GM12878 (cell line): ENCODE measurements around the gene LDB3. TPM values are rescaled to one million over a fixed set of nuclear protein-coding genes. Genes with fewer than 3 reads are reported as not detected.

Source experiments
- ATAC-seq: fragments of 200-7000 bp; cut with Tn5 transposase; 3 replicates; pipeline ENCODE4 v1.9.1; 2020; ENCODE audit warnings: mild to moderate bottlenecking, moderate library complexity
- BruUV-seq: library from RNA; stranded (reverse); fragments of 400-500 nt; replicated peaks from 2 replicates; lab custom pipeline; 2021; lab: Mats Ljungman, UMichigan
- CTCF ChIA-PET: fragments of 300-600 bp; sonication (Branson Sonifier 250); formaldehyde crosslinking; extraction: SDS; loops from one replicate; lab custom pipeline; 2021; ENCODE audit warnings: inconsistent platforms; lab: Yijun Ruan, JAX
- POLR2A ChIA-PET: fragments of 350-600 bp; formaldehyde crosslinking; extraction: SDS; loops from one replicate; lab custom pipeline; 2021; ENCODE audit warnings: inconsistent platforms; lab: Charles Lee
- RAD21 ChIA-PET: fragments of 300-600 bp; sonication (Branson Sonifier 250); formaldehyde crosslinking; loops from one replicate; lab custom pipeline; 2023; ENCODE audit warnings: antibody characterized with exemption; ENCODE audit not compliant: unreplicated experiment; lab: Charles Lee
- SMC1A ChIA-PET: fragments of 300-600 bp; sonication (Branson Sonifier 250); formaldehyde crosslinking; loops from one replicate; lab custom pipeline; 2023; ENCODE audit not compliant: unreplicated experiment, uncharacterized antibody; lab: Charles Lee
- DNase-seq: peaks from one replicate; pipeline ENCODE4 v3.0.0-alpha.2; 2011; ENCODE audit warnings: low read depth, low spot score
- FAIRE-seq: peaks from 3 replicates; lab custom pipeline; 2011; peaks lifted over from hg19 to GRCh38; lab: Jason Lieb, UNC
- H2AFZ ChIP-seq: 2 replicates; pipeline ENCODE4 v1.6.0; 2011; ENCODE audit warnings: low read depth, low read length, control low read depth; ENCODE audit not compliant: control insufficient read depth
- H3K27ac ChIP-seq: 2 replicates; pipeline ENCODE4 v1.5.1; 2011; ENCODE audit warnings: control low read depth; ENCODE audit not compliant: control insufficient read depth, insufficient read depth
- H3K27me3 ChIP-seq, 2 experiments: replicated peaks in 1 of 2; 2 replicates each; pipeline versions ENCODE4 v1.6.0 to v1.6.1; 2011; ENCODE audit warnings: low read length in 1 of 2; ENCODE audit not compliant: control insufficient read depth in 2 of 2, insufficient read depth in 2 of 2
- H3K36me3 ChIP-seq, 2 experiments: 2 replicates each; pipeline ENCODE4 v1.5.1; 2011; ENCODE audit warnings: low read length in 1 of 2; ENCODE audit not compliant: control insufficient read depth in 2 of 2, insufficient read depth in 2 of 2
- H3K4me1 ChIP-seq: 2 replicates; pipeline ENCODE4 v1.6.1; 2011; ENCODE audit warnings: mild to moderate bottlenecking, low read length, moderate library complexity, mixed read lengths; ENCODE audit not compliant: control insufficient read depth, insufficient read depth
- H3K4me2 ChIP-seq: 2 replicates; pipeline ENCODE4 v1.6.0; 2011; ENCODE audit warnings: control low read depth; ENCODE audit not compliant: control insufficient read depth, insufficient read depth
- H3K4me3 ChIP-seq: fragments of 200-600 bp; sonication (generic); 2 replicates; pipeline ENCODE4 v1.5.1; 2016
- H3K79me2 ChIP-seq: 2 replicates; pipeline ENCODE4 v1.6.0; 2011; ENCODE audit warnings: low read length; ENCODE audit not compliant: control insufficient read depth, insufficient read depth
- H3K9ac ChIP-seq: 2 replicates; pipeline ENCODE4 v1.8.0; 2011; ENCODE audit warnings: low read length, control low read depth, mixed read lengths; ENCODE audit not compliant: control insufficient read depth, insufficient read depth
- H3K9me3 ChIP-seq: replicated peaks from 3 replicates; pipeline ENCODE4 v1.5.1; 2011; ENCODE audit warnings: mild to moderate bottlenecking, low read length; ENCODE audit not compliant: control insufficient read depth, insufficient read depth
- H4K20me1 ChIP-seq: 2 replicates; pipeline ENCODE4 v1.6.0; 2011; ENCODE audit not compliant: control insufficient read depth, insufficient read depth
- E2F8 ChIP-seq: fragments of 450-650 bp; IDR thresholded peaks from 2 replicates; pipeline ENCODE4 v1.6.1; 2018; ENCODE audit warnings: mild to moderate bottlenecking, low read depth, moderate library complexity; ENCODE audit not compliant: partially characterized antibody
- EGR1 ChIP-seq, 2 experiments: IDR thresholded peaks; 1 replicate in 1 of 2; 2 replicates in 1 of 2; pipeline ENCODE4 v1.6.1; 2011 to 2012; ENCODE audit warnings: low read depth in 2 of 2, low read length in 2 of 2, borderline replicate concordance in 1 of 2, mild to moderate bottlenecking in 1 of 2, moderate library complexity in 1 of 2
- ELK1 ChIP-seq: IDR thresholded peaks from 2 replicates; pipeline ENCODE4 v1.6.1; 2012; ENCODE audit warnings: low read depth, low read length, improper control_type of control experiment
- EP300 ChIP-seq, 2 experiments: fragments of 150-350 bp in 1 of 2; IDR thresholded peaks; 2 replicates each; pipeline ENCODE4 v1.6.1; 2011 to 2012; ENCODE audit warnings: low read depth in 2 of 2, low read length in 2 of 2, borderline replicate concordance in 1 of 2, improper control_type of control experiment in 1 of 2, inconsistent platforms in 1 of 2; ENCODE audit not compliant: control insufficient read depth in 1 of 2
- HDAC6 ChIP-seq: fragments of 200-600 bp; sonication (generic); IDR thresholded peaks from one replicate; pipeline ENCODE4 v1.8.0; 2017; ENCODE audit warnings: antibody characterized with exemption; ENCODE audit not compliant: unreplicated experiment
- NR2C1 ChIP-seq: fragments of 450-650 bp; IDR thresholded peaks from 2 replicates; pipeline ENCODE4 v1.6.1; 2017; ENCODE audit warnings: antibody characterized with exemption, mild to moderate bottlenecking, moderate library complexity
- POLR2A ChIP-seq: IDR thresholded peaks from 2 replicates; pipeline ENCODE4 v1.6.1; 2011; ENCODE audit warnings: low read depth, mild to moderate bottlenecking, low read length
- POLR2AphosphoS2 ChIP-seq: IDR thresholded peaks from 2 replicates; pipeline ENCODE4 v1.6.1; 2011; ENCODE audit warnings: low read depth, mild to moderate bottlenecking, low read length, improper control_type of control experiment, moderate library complexity
- REST ChIP-seq: IDR thresholded peaks from 2 replicates; pipeline ENCODE4 v1.6.1; 2012; ENCODE audit warnings: mild to moderate bottlenecking, low read depth, low read length
- STAT3 ChIP-seq: IDR thresholded peaks from 2 replicates; pipeline ENCODE4 v1.6.1; 2011; ENCODE audit warnings: low read depth, low read length, improper control_type of control experiment
- WGBS: methylation state at CpG from one replicate; pipeline ENCODE4 v1.1.6; 2016; ENCODE audit warnings: low lambda C conversion rate; ENCODE audit not compliant: insufficient replicate concordance, insufficient coverage; ENCODE audit errors: missing lambda C conversion rate; 5-methylcytosine and 5-hydroxymethylcytosine counted together
- in situ Hi-C: fragments of 300-500 bp; cut with MboI; formaldehyde crosslinking; loops from 9 replicates; pipeline ENCODE4 v1.14.3; 2018; ENCODE audit warnings: mixed read lengths
- intact Hi-C: fragments of 100-400 bp; cut with micrococcal nuclease; formaldehyde crosslinking; loops from one replicate; pipeline ENCODE4 v1.14.2; 2022; ENCODE audit not compliant: unreplicated experiment
- polyA plus RNA-seq, 11 experiments: library from polyadenylated mRNA; depleted of rRNA in 4 of 11; unstranded in 6 of 11; stranded (reverse) in 5 of 11; fragments of >200 nt; fragmentation: Nextera tagmentation in 4 of 11; fragmentation: Illumina TruSeq in 1 of 11; extraction: Ambion mirVana in 4 of 11; extraction: Trizol in 1 of 11; gene quantifications; 1 replicate in 1 of 11; 2 replicates in 10 of 11; pipeline versions ENCODE4 v1.2.1 to v1.2.3, GENCODE V29; 2011 to 2016; ENCODE audit warnings: inconsistent platforms in 2 of 11, missing spikeins in 2 of 11, low read depth in 1 of 11
- total RNA-seq, 4 experiments: library from RNA; depleted of rRNA in 3 of 4; stranded (reverse); fragments of >200 nt in 3 of 4; fragmentation: Illumina TruSeq in 1 of 4; extraction: Trizol in 1 of 4; gene quantifications; 2 replicates each; pipeline versions ENCODE4 v1.2.1 to v1.2.3, GENCODE V29; 2013 to 2021

The LDB3 gene
- total and polyA plus RNA-seq, 10 of the 15 experiments (the other 5 are each of a cell fraction or from before 2014, with no cell fraction given), result 0.02 to 0.07 (median 0.04) TPM; not detected in 1

GRCh38 chr10:86681047-86681446 is 12.7 kb downstream of the LDB3 start:
- in situ Hi-C loops (no loop called here), intact Hi-C loops (no loop called here)
- H3K4me3 ChIP-seq, result no peak overlapping the region
- ChIA-PET CTCF (interaction anchor here (2.2 kb wide), 1 partner anchor 219 kb away, joined by 6 read pairs; no protein-coding TSS in a partner anchor), POLR2A (no interaction called here), RAD21 (no interaction called here), SMC1A (interaction anchor here (0.6 kb wide), 1 partner anchor 89 kb away, joined by 3 read pairs; no protein-coding TSS in a partner anchor)
- H3K79me2 ChIP-seq, result no peaks in the 10 kb centered on the region
- H2AFZ ChIP-seq, result no peak overlapping the region
- 71% methylated on average over 12 of the region's 14 CpGs for WGBS
- H4K20me1 ChIP-seq, result no peaks in the 10 kb centered on the region
- DNase-seq (no peak), ATAC-seq (no peak), FAIRE-seq (no peak)
- BruUV-seq, result no TSS peak
- no peaks in the 10 kb centered on the region for H3K27me3 ChIP-seq
- no peak overlapping the region for H3K27ac ChIP-seq
- TF ChIP-seq POLR2A (no peak), EP300 (IDR thresholded peaks at IDR 0.05; ENCODE audit: borderline replicate concordance in 1 of 2, control insufficient read depth in 1 of 2, low read depth in 2 of 2, low read length in 2 of 2) (no peak), NR2C1 (no peak), REST (no peak), EGR1 (IDR thresholded peaks at IDR 0.05; ENCODE audit: borderline replicate concordance in 1 of 2, low read depth in 2 of 2, low read length in 2 of 2) (no peak), POLR2AphosphoS2 (no peak), HDAC6 (no peak), E2F8 (no peak), ELK1 (no peak), STAT3 (no peak)
- H3K9ac ChIP-seq, result no peak overlapping the region
- peaks cover 4% of the 10 kb centered on the region; the same call in 1 of the 2 replicates for H3K4me1 ChIP-seq
- H3K36me3 ChIP-seq, result no peaks in the 10 kb centered on the region
- no peaks in the 10 kb centered on the region for H3K9me3 ChIP-seq
- no peak overlapping the region for H3K4me2 ChIP-seq
